GM10266 (cell line): Measurements from ENCODE around the gene PBRM1.

Experiments
- DNase-seq: peaks from one replicate; pipeline ENCODE4 v3.0.0; 2012; ENCODE audit errors: extremely low spot score
- CTCF ChIP-seq: IDR thresholded peaks from 2 replicates; pipeline ENCODE4 v1.5.1; 2012; ENCODE audit warnings: mild to moderate bottlenecking, low read depth; ENCODE audit not compliant: control insufficient read depth, insufficient read depth; ENCODE audit errors: missing control alignments

Gene PBRM1

GRCh38 chr3:52606373-52607085 is 79.2 kb downstream of the PBRM1 start:
- DNase-seq = no peak
- TF ChIP-seq CTCF = no peak

GRCh38 chr3:52600258-52600657 is 85.5 kb downstream of the PBRM1 start:
- DNase-seq = no peak
- no peak for TF ChIP-seq CTCF

GRCh38 chr3:52596658-52597265 is 89.0 kb downstream of the PBRM1 start:
- no peak for DNase-seq
- no peak for TF ChIP-seq CTCF

- no peak for TF ChIP-seq CTCF
- no peak for DNase-seq
These were observed 92.6 kb downstream of the PBRM1 start for GRCh38 chr3:52593103-52593502.

- no peak for TF ChIP-seq CTCF
- DNase-seq = no peak
These were observed 111.4 kb downstream of the PBRM1 start for GRCh38 chr3:52574056-52574965.

GRCh38 chr3:52572221-52572620 is 113.5 kb downstream of the PBRM1 start:
- no peak for DNase-seq
- TF ChIP-seq CTCF = no peak
